Left lung (tissue), 10 donors: ENCODE measurements around the gene ZNF273. TPM values are rescaled to one million over a fixed set of nuclear protein-coding genes. Genes with fewer than 3 reads are reported as not detected.

Source experiments
- ATAC-seq: fragments of 200-7000 bp; cut with Tn5 transposase; one replicate; pipeline ENCODE4 v1.9.1; 2020; ENCODE audit warnings: moderate library complexity
- DNase-seq, 4 donors: peaks; one replicate each; pipeline ENCODE4 v3.0.0-alpha.2; 2013 to 2020
- H3K27ac ChIP-seq, 2 donors: fragments of 200-600 bp; sonication (generic) in 1 of 2; one replicate each; pipeline versions ENCODE4 v1.5.0 to v1.8.0; 2020 to 2021
- H3K27me3 ChIP-seq, 2 donors: fragments of 200-600 bp; sonication (generic) in 1 of 2; one replicate each; pipeline versions ENCODE4 v1.5.0 to v1.8.0; 2020 to 2021
- H3K36me3 ChIP-seq, 2 donors: fragments of 200-600 bp; sonication (generic) in 1 of 2; one replicate each; pipeline versions ENCODE4 v1.5.0 to v1.8.0; 2020 to 2021
- H3K4me1 ChIP-seq, 2 donors: fragments of 200-600 bp; one replicate each; pipeline ENCODE4 v1.8.0; 2021
- H3K4me3 ChIP-seq, 2 donors: fragments of 200-600 bp; sonication (generic) in 1 of 2; one replicate each; pipeline versions ENCODE4 v1.5.0 to v1.8.0; 2020 to 2021; ENCODE audit warnings: mild to moderate bottlenecking in 1 of 2
- H3K9me3 ChIP-seq, 2 donors: fragments of 200-600 bp; sonication (generic) in 1 of 2; one replicate each; pipeline versions ENCODE4 v1.5.0 to v1.8.0; 2020 to 2021
- CTCF ChIP-seq, 2 donors: fragments of 200-600 bp; sonication (generic) in 1 of 2; IDR thresholded peaks; one replicate each; pipeline versions ENCODE4 v1.5.0 to v1.8.0; 2021; ENCODE audit warnings: antibody characterized with exemption in 2 of 2
- intact Hi-C, 2 donors: fragments of 100-400 bp; cut with DNase I; formaldehyde crosslinking; loops; one replicate each; pipeline versions ENCODE4 v1.11.2 to v1.14.2; 2022
- polyA plus RNA-seq, 6 donors: library from polyadenylated mRNA; unstranded; fragments of 120-200 nt; gene quantifications; one replicate each; pipeline ENCODE4 v1.2.1, GENCODE V29; 2013; ENCODE audit not compliant: insufficient read length in 6 of 6
- total RNA-seq, 2 donors: library from RNA; stranded (reverse); fragmentation: NEBNext Ultra II Directional; extraction: Animal tissue kit (Norgen Biotek cat#: 25700); gene quantifications; one replicate each; pipeline ENCODE4 v1.2.1, GENCODE V29; 2021
- donor health status: DM: no; HTN: yes; CAD: no.
- donor health status: DM: no; HTN: no; CAD: no.

The ZNF273 gene
- total and polyA plus RNA-seq, 8 donors, result 5.0 to 16.7 (median 13.3) TPM

- Histone ChIP-seq H3K36me3 (no peaks in the 10 kb centered on the region), H3K27me3 (peaks cover 3 to 60% of the 10 kb centered on the region in 2 donors), H3K27ac (no peak overlapping the region), H3K4me1 (peaks cover 0 to 11% of the 10 kb centered on the region in 2 donors), H3K9me3 (peaks cover 0 to 25% of the 10 kb centered on the region in 2 donors), H3K4me3 (peak overlapping the region; percentile 23 to 36)
- no peak for TF ChIP-seq CTCF (IDR thresholded peaks at IDR 0.05)
- intact Hi-C loops, result no loop called here
- no peak for DNase-seq
- ATAC-seq, result no peak
Measured at GRCh38 chr7:64883113-64883905, 19.8 kb upstream of the ZNF273 start.

- Histone ChIP-seq H3K9me3 (peaks cover 0 to 23% of the 10 kb centered on the region in 2 donors), H3K27ac (no peak overlapping the region), H3K4me1 (peaks cover under 1 to 21% of the 10 kb centered on the region in 2 donors), H3K4me3 (no peak overlapping the region), H3K27me3 (peaks cover 5 to 70% of the 10 kb centered on the region in 2 donors), H3K36me3 (no peaks in the 10 kb centered on the region)
- DNase-seq (no peak), ATAC-seq (no peak)
- intact Hi-C loops, result no loop called here
- no peak for TF ChIP-seq CTCF (IDR thresholded peaks at IDR 0.05)
Measured at GRCh38 chr7:64884085-64884912, 18.8 kb upstream of the ZNF273 start.

GRCh38 chr7:64884913-64885370, 18.1 kb upstream of the ZNF273 start:
- H3K27ac ChIP-seq, result no peak overlapping the region
- H3K9me3 ChIP-seq, result peaks cover 0 to 16% of the 10 kb centered on the region in 2 donors
- intact Hi-C loops, result no loop called here
- no peak for TF ChIP-seq CTCF (IDR thresholded peaks at IDR 0.05)
- no peak overlapping the region for H3K4me3 ChIP-seq
- no peak for ATAC-seq
- no peak for DNase-seq
- peaks cover 4 to 25% of the 10 kb centered on the region in 2 donors for H3K4me1 ChIP-seq
- H3K36me3 ChIP-seq, result no peaks in the 10 kb centered on the region
- peaks cover 9 to 77% of the 10 kb centered on the region in 2 donors for H3K27me3 ChIP-seq

GRCh38 chr7:64885520-64886240, 17.4 kb upstream of the ZNF273 start:
- no peak overlapping the region for H3K27ac ChIP-seq
- H3K27me3 ChIP-seq, result peaks cover 9 to 82% of the 10 kb centered on the region in 2 donors
- TF ChIP-seq CTCF (IDR thresholded peaks at IDR 0.05), result no peak
- H3K4me3 ChIP-seq, result no peak overlapping the region
- no peak for DNase-seq
- no peak for ATAC-seq
- peaks cover 4 to 25% of the 10 kb centered on the region in 2 donors for H3K4me1 ChIP-seq
- no peaks in the 10 kb centered on the region for H3K36me3 ChIP-seq
- peaks cover 0 to 10% of the 10 kb centered on the region in 2 donors for H3K9me3 ChIP-seq
- intact Hi-C loops, result no loop called here
